Testis (tissue), 2 donors: ENCODE results near the gene DCP1B.

ENCODE experiments used
- CTCF ChIP-seq, 3 experiments: fragments of 450-650 bp in 2 of 3; fragments of 200-600 bp in 1 of 3; sonication (generic) in 1 of 3; IDR thresholded peaks; one replicate each; pipeline ENCODE4 v1.5.1; 2016 to 2019; ENCODE audit warnings: antibody characterized with exemption in 3 of 3, mild to moderate bottlenecking in 2 of 3, moderate library complexity in 1 of 3
- POLR2A ChIP-seq: fragments of 450-650 bp; IDR thresholded peaks from one replicate; pipeline ENCODE4 v1.6.1; 2017; ENCODE audit warnings: antibody characterized with exemption, mild to moderate bottlenecking, moderate library complexity

DNA sequence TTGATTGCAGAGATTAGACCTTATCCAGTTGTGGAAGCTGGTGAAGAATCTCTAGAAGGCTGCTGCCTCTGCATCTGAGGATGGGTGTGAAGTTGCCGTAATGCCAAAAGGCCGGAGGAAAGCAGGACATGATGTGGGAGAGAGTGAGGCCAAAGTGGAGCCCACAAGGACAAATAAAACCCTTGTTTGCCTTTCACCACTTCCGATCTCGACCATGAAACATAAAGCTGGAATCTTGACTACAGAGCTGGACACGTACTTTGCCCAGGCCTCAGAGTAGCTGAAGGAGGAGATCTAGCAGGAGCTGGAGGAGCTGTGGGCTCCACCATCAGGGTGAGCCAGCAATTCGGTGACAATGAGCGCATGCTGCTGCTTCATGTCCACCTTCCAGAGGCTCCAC lies 43.5 kb upstream of the DCP1B start:
- TF ChIP-seq POLR2A = no peak
- no peak for TF ChIP-seq CTCF (IDR thresholded peaks at IDR 0.05)
